Transverse colon (tissue), 4 donors: ENCODE data around the gene ZFP90. TPM values are rescaled to one million over a fixed set of nuclear protein-coding genes. Genes with fewer than 3 reads are reported as not detected.
"Not testable (repeated sequence)": the region's sequence is repeated elsewhere in the genome, so short reads cannot be mapped to it uniquely, and the experiment has no call there.

Experiments used
- DNase-seq: peaks from one replicate; pipeline ENCODE4 v3.0.0-alpha.2; 2019
- H3K27ac ChIP-seq, 4 donors: fragments of 200-600 bp; sonication (generic); 2 replicates each; pipeline ENCODE4 v1.5.1; 2016 to 2018; ENCODE audit warnings: inconsistent platforms in 4 of 4
- H3K27me3 ChIP-seq: fragments of 200-600 bp; sonication (generic); 2 replicates; pipeline ENCODE4 v1.5.1; 2017; ENCODE audit warnings: inconsistent platforms
- H3K36me3 ChIP-seq, 4 donors: fragments of 200-600 bp; sonication (generic); 2 replicates each; pipeline ENCODE4 v1.5.1; 2017 to 2019; ENCODE audit warnings: inconsistent platforms in 4 of 4
- H3K4me1 ChIP-seq, 4 donors: fragments of 200-600 bp; sonication (generic); 2 replicates each; pipeline ENCODE4 v1.5.1; 2017 to 2020; ENCODE audit warnings: inconsistent platforms in 4 of 4
- H3K4me3 ChIP-seq, 4 donors: fragments of 200-600 bp; sonication (generic); 1 replicate in 1 of 4; 2 replicates in 3 of 4; pipeline versions ENCODE4 v1.5.1 to v1.6.1; 2017 to 2019; ENCODE audit warnings: inconsistent platforms in 4 of 4
- H3K9me3 ChIP-seq, 2 donors: fragments of 200-600 bp; sonication (generic); 2 replicates each; pipeline ENCODE4 v1.5.1; 2017 to 2019; ENCODE audit warnings: inconsistent platforms in 2 of 2
- EP300 ChIP-seq: sonication (generic); formaldehyde crosslinking; IDR thresholded peaks from one replicate; pipeline ENCODE4 v1.6.1; 2017; ENCODE audit warnings: antibody characterized with exemption, low read depth
- POLR2A ChIP-seq: fragments of 450-650 bp; IDR thresholded peaks from one replicate; pipeline ENCODE4 v1.6.1; 2016; ENCODE audit warnings: antibody characterized with exemption, mild to moderate bottlenecking, moderate library complexity
- POLR2AphosphoS5 ChIP-seq, 3 donors: sonication (generic); formaldehyde crosslinking; IDR thresholded peaks; one replicate each; pipeline ENCODE4 v1.6.1; 2016; ENCODE audit warnings: antibody characterized with exemption in 3 of 3
- WGBS, 2 donors: methylation state at CpG; one replicate each; pipeline ENCODE4 v1.1.5; 2018; ENCODE audit warnings: low coverage in 1 of 2; 5-methylcytosine and 5-hydroxymethylcytosine counted together
- in situ Hi-C, 4 donors: fragments of 200-750 bp; cut with MboI; loops; one replicate each; pipeline versions ENCODE4 v1.15.0 to v1.15.1; 2017; ENCODE audit warnings: low sequenced_read_pairs in 3 of 4, low pct_ligation_motif_present in 1 of 4, low pct_unique_long_range_greater_than_20kb in 1 of 4
- intact Hi-C: fragments of 100-400 bp; cut with DNase I; formaldehyde crosslinking; loops from one replicate; pipeline ENCODE4 v1.15.1; 2023; ENCODE audit warnings: low total_unique reads
- total RNA-seq, 4 donors: library from RNA; depleted of rRNA; stranded (reverse); fragments of >200 nt; gene quantifications; one replicate each; pipeline ENCODE4 v1.1.0, GENCODE V29; 2016
- TF ChIP-seq, protein P1 (sequence below), 5 experiments: fragments of 200-600 bp in 3 of 5; fragments of 450-650 bp in 2 of 5; sonication (generic) in 3 of 5; IDR thresholded peaks; 1 replicate in 2 of 5; 2 replicates in 3 of 5; pipeline ENCODE4 v1.5.1; 2016 to 2017; ENCODE audit warnings: antibody characterized with exemption in 5 of 5, inconsistent platforms in 3 of 5, mild to moderate bottlenecking in 2 of 5, moderate library complexity in 1 of 5

The ZFP90 gene
- total RNA-seq, 4 donors from 2014 or later = 10.1 to 78.2 (median 16.4) TPM

DNA sequence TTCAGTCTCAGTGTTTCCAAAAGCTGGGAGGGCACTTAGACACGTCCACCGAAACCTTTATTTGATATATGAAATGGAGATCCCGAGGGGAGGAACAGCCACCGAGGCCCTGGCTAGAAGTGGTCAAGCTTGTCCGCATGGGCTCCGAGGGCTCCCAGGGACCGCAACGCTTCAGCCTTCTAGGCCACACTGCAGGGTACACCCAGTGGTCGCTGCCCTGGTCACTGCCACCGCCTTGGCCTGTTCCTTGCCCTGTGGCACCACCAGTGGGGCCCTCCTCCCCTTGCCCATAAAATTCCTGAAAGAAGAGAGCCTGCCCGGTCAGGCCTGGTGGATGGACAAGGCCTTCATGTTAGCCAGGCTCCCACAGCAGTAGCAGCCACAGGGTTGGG is 46.9 kb upstream of the ZFP90 start:
- 78% methylated on average over 11 of the region's 11 CpGs; no CpG with 5 or more reads in 1 of the 2 donors for WGBS, 2 donors
- DNase-seq = no peak
- Histone ChIP-seq H3K4me1 (peaks cover 4 to 30% (median 13%) of the 10 kb centered on the region in 4 donors), H3K4me3 (no peak overlapping the region), H3K9me3 (no peaks in the 10 kb centered on the region), H3K27me3 (no peaks in the 10 kb centered on the region), H3K27ac (peak overlapping the region in 1 of 4 donors; percentile 37), H3K36me3 (no peaks in the 10 kb centered on the region)
- TF ChIP-seq POLR2AphosphoS5 (IDR thresholded peaks at IDR 0.05) = no peak
- TF ChIP-seq EP300 = no peak
- TF ChIP-seq, protein P1, sequence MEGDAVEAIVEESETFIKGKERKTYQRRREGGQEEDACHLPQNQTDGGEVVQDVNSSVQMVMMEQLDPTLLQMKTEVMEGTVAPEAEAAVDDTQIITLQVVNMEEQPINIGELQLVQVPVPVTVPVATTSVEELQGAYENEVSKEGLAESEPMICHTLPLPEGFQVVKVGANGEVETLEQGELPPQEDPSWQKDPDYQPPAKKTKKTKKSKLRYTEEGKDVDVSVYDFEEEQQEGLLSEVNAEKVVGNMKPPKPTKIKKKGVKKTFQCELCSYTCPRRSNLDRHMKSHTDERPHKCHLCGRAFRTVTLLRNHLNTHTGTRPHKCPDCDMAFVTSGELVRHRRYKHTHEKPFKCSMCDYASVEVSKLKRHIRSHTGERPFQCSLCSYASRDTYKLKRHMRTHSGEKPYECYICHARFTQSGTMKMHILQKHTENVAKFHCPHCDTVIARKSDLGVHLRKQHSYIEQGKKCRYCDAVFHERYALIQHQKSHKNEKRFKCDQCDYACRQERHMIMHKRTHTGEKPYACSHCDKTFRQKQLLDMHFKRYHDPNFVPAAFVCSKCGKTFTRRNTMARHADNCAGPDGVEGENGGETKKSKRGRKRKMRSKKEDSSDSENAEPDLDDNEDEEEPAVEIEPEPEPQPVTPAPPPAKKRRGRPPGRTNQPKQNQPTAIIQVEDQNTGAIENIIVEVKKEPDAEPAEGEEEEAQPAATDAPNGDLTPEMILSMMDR (IDR thresholded peaks at IDR 0.05) = no peak
- no peak for TF ChIP-seq POLR2A
- intact Hi-C loops = no loop called here
- in situ Hi-C loops = no loop called here

DNA sequence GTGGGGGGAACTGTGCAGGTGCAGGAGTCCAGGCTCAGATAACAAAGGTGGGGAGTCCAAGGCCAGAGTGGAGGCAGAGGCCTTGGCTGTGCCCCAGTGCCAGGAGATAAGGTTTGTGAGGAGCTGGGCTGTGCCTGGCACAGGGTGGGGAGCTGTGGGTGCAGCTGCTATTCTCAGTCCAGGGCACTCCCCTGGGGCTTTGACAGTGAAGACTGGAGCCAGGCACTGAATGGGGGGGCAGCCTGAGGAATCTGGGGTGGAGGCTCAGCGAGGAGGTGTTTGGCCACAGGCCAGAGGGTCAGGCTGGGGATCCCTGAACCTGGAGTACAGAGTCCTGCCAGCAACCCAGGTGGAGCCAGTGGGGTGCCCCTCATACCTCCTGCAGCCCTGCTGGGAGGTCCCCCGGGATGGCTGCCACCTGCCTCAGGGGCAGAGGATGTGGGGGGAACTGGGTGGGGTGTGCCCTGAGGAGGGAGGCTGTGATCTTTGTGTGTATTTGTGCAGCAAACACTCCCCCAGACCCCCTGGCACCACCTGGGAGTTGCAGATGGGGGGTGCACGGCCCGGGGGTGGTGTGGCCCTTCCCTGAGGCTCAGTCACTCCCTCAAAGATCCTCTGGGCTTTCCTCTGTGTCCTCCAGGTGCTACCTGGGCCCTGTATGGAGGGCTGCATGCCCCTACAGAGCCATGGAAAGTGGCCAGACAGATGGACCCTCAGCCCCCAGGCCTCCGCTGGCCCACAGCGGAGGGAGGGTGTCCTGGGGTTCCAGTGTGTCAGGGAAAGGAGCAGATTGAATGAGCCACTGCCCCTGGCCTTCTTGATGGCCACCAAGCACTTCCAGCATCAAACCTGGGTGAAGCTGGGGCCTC is 46.3 kb upstream of the ZFP90 start:
- no peak overlapping the region for H3K4me3 ChIP-seq

DNA sequence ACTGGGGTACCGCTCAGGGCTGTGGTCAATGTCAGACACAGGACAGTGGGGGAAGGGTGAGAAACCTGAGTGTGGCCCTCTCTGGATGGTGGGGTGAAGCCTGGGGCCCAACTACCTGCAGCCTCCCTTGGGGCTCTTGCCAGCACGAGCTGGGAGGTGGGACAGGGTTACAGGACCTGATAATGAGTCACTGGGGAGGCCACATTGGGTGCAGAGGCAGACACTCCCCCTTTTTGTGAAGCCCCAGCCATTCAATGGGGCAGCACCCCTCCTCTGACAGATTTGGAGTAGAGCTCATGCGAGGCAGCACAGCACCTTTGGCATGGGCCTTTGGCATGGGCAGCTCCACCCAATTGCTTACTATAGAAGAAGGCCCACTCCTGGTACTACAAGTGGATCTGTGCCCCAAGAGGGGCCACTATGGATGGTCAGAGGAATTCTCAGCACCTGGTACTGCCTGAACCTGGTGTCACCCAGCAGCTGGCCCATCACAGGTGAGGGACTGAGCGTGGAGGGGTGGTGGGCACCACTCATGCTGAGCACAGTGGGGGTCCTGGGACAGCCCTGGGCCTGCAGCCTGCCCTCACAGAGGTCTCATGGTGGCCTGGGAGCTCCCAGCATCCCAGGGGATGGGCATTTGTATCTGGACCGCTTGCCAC is 45.5 kb upstream of the ZFP90 start:
- no peak for TF ChIP-seq POLR2A
- TF ChIP-seq EP300 = no peak
- TF ChIP-seq POLR2AphosphoS5 (IDR thresholded peaks at IDR 0.05) = no peak
- no peak for DNase-seq
- in situ Hi-C loops = no loop called here

More for the DNA sequence above, 46.3 kb upstream of the ZFP90 start:
- intact Hi-C loops = no loop called here
- Histone ChIP-seq H3K36me3 (no peaks in the 10 kb centered on the region), H3K9me3 (no peaks in the 10 kb centered on the region), H3K27ac (peak overlapping the region in 1 of 4 donors; percentile 37), H3K27me3 (no peaks in the 10 kb centered on the region), H3K4me1 (peaks cover 3 to 27% (median 12%) of the 10 kb centered on the region in 4 donors)
- WGBS, 2 donors = 79% methylated on average over 4 of the region's 6 CpGs; no CpG with 5 or more reads in 1 of the 2 donors
- in situ Hi-C loops = no loop called here
- peak; percentile 66 for DNase-seq
- TF ChIP-seq POLR2A (no peak), POLR2AphosphoS5 (IDR thresholded peaks at IDR 0.05) (no peak), EP300 (no peak)
- TF ChIP-seq, protein P1 (IDR thresholded peaks at IDR 0.05) = no peak

DNA sequence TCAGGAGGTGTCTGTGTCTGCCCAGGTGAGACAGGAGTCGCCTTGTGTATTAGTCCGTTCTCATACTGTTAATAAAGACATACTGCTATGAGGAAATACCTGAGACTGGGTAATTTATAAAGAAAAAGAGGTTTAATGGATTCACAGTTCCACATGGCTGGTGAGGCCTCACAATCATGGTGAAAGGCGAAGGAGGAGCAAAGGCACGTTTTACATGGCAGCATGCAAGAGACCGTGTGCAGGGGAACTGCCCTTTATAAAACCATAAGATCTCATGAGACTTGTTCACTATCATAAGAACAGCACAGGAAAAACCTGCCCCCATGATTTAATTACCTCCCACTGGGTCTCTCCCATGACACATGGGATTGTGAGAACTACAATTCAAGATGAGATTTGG is 44.8 kb upstream of the ZFP90 start:
- H3K27ac ChIP-seq, DNase-seq, in situ Hi-C loops, H3K9me3 ChIP-seq, H3K36me3 ChIP-seq, intact Hi-C loops, H3K4me3 ChIP-seq, H3K27me3 ChIP-seq: not testable (repeated sequence)
- 92 to 93% methylated on average over 5 of the region's 5 CpGs for WGBS, 2 donors
- H3K4me1 ChIP-seq = peaks cover 3 to 27% (median 12%) of the 10 kb centered on the region in 4 donors

More for the DNA sequence above, 45.5 kb upstream of the ZFP90 start:
- no peak overlapping the region for H3K4me3 ChIP-seq
- H3K9me3 ChIP-seq = no peaks in the 10 kb centered on the region
- H3K36me3 ChIP-seq = no peaks in the 10 kb centered on the region
- 89% methylated on average over 5 of the region's 5 CpGs; no CpG with 5 or more reads in 1 of the 2 donors for WGBS, 2 donors
- no peaks in the 10 kb centered on the region for H3K27me3 ChIP-seq
- peaks cover 3 to 27% (median 12%) of the 10 kb centered on the region in 4 donors for H3K4me1 ChIP-seq
- H3K27ac ChIP-seq = no peak overlapping the region
- intact Hi-C loops = no loop called here

DNA sequence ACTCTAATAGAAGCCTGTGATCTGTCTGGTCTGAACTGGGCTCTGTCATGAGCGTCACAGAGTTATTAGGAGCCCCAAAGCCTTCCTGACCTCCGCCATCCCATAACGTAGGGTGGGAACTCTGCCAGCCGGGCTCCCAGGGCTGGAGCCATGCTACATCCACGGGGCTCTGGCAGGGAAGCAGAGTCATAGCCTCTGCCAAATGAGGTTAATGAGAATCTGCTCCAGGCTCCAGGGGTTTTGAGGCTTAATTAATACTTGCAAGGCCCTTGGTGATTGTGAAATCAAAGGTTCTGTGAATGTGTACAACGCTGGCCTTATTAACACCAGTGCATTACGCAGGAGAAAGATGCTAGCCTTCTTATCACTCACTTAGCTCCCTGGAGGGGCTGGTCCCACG is 42.4 kb upstream of the ZFP90 start:
- no peak overlapping the region for H3K27ac ChIP-seq
- peaks cover 0 to 14% (median 9%) of the 10 kb centered on the region in 4 donors for H3K4me1 ChIP-seq
- H3K36me3 ChIP-seq = no peaks in the 10 kb centered on the region
- in situ Hi-C loops (no loop called here), intact Hi-C loops (no loop called here)
- H3K4me3 ChIP-seq = no peak overlapping the region
- no peaks in the 10 kb centered on the region for H3K27me3 ChIP-seq
- DNase-seq = no peak
- no peak for TF ChIP-seq POLR2A
- TF ChIP-seq POLR2AphosphoS5 (IDR thresholded peaks at IDR 0.05) = no peak
- TF ChIP-seq, protein P1 (IDR thresholded peaks at IDR 0.05) = no peak
- TF ChIP-seq EP300 = no peak
- H3K9me3 ChIP-seq = no peaks in the 10 kb centered on the region
- 78 to 80% methylated on average over 1 to 8 of the region's 8 CpGs for WGBS, 2 donors
